HCEC 1CT (cell line): ENCODE measurements around the gene PRSS21.

Experiments
- DNase-seq: peaks from one replicate; pipeline ENCODE4 v3.0.0-alpha.2; 2017

The PRSS21 gene

GRCh38 chr16:2808181-2808580 is 8.9 kb upstream of the PRSS21 start:
- DNase-seq = no peak

GRCh38 chr16:2809149-2809760 is 7.8 kb upstream of the PRSS21 start:
- DNase-seq = no peak

GRCh38 chr16:2810651-2811050 is 6.4 kb upstream of the PRSS21 start:
- DNase-seq = no peak

- no peak for DNase-seq
Measured at GRCh38 chr16:2811703-2812471, 5.2 kb upstream of the PRSS21 start.

GRCh38 chr16:2813771-2814221 is 3.2 kb upstream of the PRSS21 start:
- no peak for DNase-seq

- no peak for DNase-seq
Measured at GRCh38 chr16:2814551-2815298, 2.3 kb upstream of the PRSS21 start.

- no peak for DNase-seq
Measured at GRCh38 chr16:2815299-2815771, 1.7 kb upstream of the PRSS21 start.

- DNase-seq = no peak
Measured at GRCh38 chr16:2817340-2818271, 569 bp downstream of the PRSS21 start.

GRCh38 chr16:2818272-2818876 is 1.3 kb downstream of the PRSS21 start:
- DNase-seq = no peak

GRCh38 chr16:2819179-2819938 is 2.3 kb downstream of the PRSS21 start:
- DNase-seq = no peak

GRCh38 chr16:2819939-2820835 is 3.1 kb downstream of the PRSS21 start:
- no peak for DNase-seq

GRCh38 chr16:2820836-2821486 is 3.9 kb downstream of the PRSS21 start:
- no peak for DNase-seq

GRCh38 chr16:2821487-2822157 is 4.6 kb downstream of the PRSS21 start:
- DNase-seq = no peak

- no peak for DNase-seq
Measured at GRCh38 chr16:2822158-2822495, 5.1 kb downstream of the PRSS21 start.

GRCh38 chr16:2822496-2822895 is 5.5 kb downstream of the PRSS21 start:
- DNase-seq = no peak

- DNase-seq = no peak
Measured at GRCh38 chr16:2824626-2825025, 7.6 kb downstream of the PRSS21 start.

GRCh38 chr16:2825049-2825742 is 8.2 kb downstream of the PRSS21 start:
- no peak for DNase-seq

- DNase-seq = no peak
Measured at GRCh38 chr16:2825906-2826305, 8.9 kb downstream of the PRSS21 start.
